ENCODE data around the gene SFMBT1. TPM values are rescaled to one million over a fixed set of nuclear protein-coding genes. Genes with fewer than 3 reads are reported as not detected.

SFMBT1 gene
- total and polyA plus RNA-seq, 4 donors, result 4.4 to 17.8 (median 10.4) TPM

DNA sequence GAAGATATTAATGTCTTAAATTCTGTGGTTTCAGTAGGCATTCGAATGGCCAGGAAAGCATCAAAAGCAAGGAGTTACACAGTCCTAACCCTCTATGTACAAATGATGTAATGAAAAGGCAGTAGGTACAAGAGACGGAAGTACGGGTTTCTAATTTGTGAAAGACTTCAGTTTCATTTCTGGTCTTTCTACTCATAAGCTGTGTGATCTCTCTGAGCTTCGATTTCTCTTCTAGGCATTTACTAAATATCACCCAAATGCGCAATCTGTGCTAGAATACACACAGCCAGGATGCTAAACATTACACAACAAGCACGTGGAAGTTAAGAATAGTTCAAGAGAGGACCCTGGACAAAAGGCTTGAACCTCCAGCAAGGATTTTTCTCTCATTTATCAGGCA lies 130.6 kb downstream of the SFMBT1 start (continued):
- TF ChIP-seq JUND (IDR thresholded peaks at IDR 0.05), result peak in 1 of 2 donors; percentile 17
- TF ChIP-seq FOXA1 (IDR thresholded peaks at IDR 0.05), result no peak

DNA sequence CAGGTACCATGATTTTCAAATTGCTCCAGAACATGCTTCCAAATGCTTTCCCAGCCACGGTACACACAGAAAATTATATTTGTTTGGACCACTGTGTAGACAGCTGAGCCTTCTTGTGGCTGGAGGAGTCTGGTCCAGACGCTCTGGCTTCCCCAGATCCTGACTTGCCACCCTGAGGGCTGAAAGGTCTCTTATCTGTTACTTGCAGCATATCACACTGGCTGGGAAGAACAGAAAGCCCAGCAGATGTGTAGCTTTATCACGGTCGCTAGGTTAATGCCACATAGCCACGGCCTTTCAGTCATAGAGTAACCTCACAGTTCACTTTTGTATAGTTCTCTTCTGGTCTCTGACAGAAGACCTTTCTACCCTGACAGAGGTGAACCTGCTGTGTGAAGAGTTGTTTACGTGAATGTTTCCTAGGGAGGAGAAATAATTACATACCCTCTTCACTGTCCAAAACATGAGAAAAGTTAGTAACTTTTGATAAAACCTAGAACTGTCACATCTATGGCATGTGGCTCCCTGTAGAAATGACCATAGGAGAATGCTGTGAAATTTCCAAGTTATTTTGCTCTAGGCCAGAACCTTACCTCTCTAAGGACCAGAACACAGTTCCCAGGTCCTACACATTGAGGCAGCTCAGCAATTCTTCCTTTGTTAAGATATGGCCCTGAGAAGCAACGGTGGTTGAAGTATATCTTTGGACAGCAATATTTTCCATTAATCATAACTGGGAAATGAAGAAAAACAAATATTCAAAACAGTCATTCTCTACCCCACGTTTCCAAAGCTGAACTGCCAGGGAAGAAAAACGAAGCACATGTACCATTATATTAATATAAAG lies 132.8 kb downstream of the SFMBT1 start:
- Histone ChIP-seq H3K27me3 (ENCODE audit: control insufficient read depth in 4 of 4, insufficient read depth in 4 of 4, low read length in 3 of 4) (no peaks in the 10 kb centered on the region), H3K9ac (ENCODE audit: low read depth in 1 of 2, low read length in 2 of 2) (no peak overlapping the region), H3K9me3 (ENCODE audit: control insufficient read depth in 4 of 4, low read length in 3 of 4) (no peaks in the 10 kb centered on the region), H3K4me1 (ENCODE audit: control insufficient read depth in 4 of 4, insufficient read depth in 4 of 4, low read length in 3 of 4) (peaks cover 0 to 9% (median 0%) of the 10 kb centered on the region in 4 donors), H3K36me3 (ENCODE audit: control insufficient read depth in 4 of 4, insufficient read depth in 3 of 4, low read depth in 1 of 4, low read length in 3 of 4) (peaks cover 4 to 18% (median 14%) of the 10 kb centered on the region in 4 donors), H3K4me3 (ENCODE audit: low read depth in 1 of 3, low read length in 3 of 3) (no peak overlapping the region), H3K27ac (ENCODE audit: low read depth in 1 of 2, low read length in 2 of 2) (no peak overlapping the region)
- 92% methylated on average over 9 of the region's 9 CpGs for WGBS
- peak; percentile 61 for DNase-seq (ENCODE audit: low spot score)
- TF ChIP-seq, protein P1, sequence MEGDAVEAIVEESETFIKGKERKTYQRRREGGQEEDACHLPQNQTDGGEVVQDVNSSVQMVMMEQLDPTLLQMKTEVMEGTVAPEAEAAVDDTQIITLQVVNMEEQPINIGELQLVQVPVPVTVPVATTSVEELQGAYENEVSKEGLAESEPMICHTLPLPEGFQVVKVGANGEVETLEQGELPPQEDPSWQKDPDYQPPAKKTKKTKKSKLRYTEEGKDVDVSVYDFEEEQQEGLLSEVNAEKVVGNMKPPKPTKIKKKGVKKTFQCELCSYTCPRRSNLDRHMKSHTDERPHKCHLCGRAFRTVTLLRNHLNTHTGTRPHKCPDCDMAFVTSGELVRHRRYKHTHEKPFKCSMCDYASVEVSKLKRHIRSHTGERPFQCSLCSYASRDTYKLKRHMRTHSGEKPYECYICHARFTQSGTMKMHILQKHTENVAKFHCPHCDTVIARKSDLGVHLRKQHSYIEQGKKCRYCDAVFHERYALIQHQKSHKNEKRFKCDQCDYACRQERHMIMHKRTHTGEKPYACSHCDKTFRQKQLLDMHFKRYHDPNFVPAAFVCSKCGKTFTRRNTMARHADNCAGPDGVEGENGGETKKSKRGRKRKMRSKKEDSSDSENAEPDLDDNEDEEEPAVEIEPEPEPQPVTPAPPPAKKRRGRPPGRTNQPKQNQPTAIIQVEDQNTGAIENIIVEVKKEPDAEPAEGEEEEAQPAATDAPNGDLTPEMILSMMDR (IDR thresholded peaks at IDR 0.05; ENCODE audit: low read depth, low read length, missing input control), result no peak
- no peak for TF ChIP-seq JUND (IDR thresholded peaks at IDR 0.05)
- no peak for TF ChIP-seq RAD21 (IDR thresholded peaks at IDR 0.05)
- TF ChIP-seq GABPA (IDR thresholded peaks at IDR 0.05 in 1 of 2, conservative IDR thresholded peaks at IDR 0.05 in 1 of 2), result no peak
- TF ChIP-seq EGR1 (IDR thresholded peaks at IDR 0.05; ENCODE audit: low read depth in 2 of 2), result no peak
- TF ChIP-seq, protein P2, sequence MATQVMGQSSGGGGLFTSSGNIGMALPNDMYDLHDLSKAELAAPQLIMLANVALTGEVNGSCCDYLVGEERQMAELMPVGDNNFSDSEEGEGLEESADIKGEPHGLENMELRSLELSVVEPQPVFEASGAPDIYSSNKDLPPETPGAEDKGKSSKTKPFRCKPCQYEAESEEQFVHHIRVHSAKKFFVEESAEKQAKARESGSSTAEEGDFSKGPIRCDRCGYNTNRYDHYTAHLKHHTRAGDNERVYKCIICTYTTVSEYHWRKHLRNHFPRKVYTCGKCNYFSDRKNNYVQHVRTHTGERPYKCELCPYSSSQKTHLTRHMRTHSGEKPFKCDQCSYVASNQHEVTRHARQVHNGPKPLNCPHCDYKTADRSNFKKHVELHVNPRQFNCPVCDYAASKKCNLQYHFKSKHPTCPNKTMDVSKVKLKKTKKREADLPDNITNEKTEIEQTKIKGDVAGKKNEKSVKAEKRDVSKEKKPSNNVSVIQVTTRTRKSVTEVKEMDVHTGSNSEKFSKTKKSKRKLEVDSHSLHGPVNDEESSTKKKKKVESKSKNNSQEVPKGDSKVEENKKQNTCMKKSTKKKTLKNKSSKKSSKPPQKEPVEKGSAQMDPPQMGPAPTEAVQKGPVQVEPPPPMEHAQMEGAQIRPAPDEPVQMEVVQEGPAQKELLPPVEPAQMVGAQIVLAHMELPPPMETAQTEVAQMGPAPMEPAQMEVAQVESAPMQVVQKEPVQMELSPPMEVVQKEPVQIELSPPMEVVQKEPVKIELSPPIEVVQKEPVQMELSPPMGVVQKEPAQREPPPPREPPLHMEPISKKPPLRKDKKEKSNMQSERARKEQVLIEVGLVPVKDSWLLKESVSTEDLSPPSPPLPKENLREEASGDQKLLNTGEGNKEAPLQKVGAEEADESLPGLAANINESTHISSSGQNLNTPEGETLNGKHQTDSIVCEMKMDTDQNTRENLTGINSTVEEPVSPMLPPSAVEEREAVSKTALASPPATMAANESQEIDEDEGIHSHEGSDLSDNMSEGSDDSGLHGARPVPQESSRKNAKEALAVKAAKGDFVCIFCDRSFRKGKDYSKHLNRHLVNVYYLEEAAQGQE (IDR thresholded peaks at IDR 0.05), result no peak
- no peak for TF ChIP-seq NR2F2 (IDR thresholded peaks at IDR 0.05)
- no peak for TF ChIP-seq SP1 (IDR thresholded peaks at IDR 0.05)
- no peak for TF ChIP-seq TAF1 (conservative IDR thresholded peaks at IDR 0.05)
- TF ChIP-seq, protein P3, sequence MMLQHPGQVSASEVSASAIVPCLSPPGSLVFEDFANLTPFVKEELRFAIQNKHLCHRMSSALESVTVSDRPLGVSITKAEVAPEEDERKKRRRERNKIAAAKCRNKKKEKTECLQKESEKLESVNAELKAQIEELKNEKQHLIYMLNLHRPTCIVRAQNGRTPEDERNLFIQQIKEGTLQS (IDR thresholded peaks at IDR 0.05), result no peak

DNA sequence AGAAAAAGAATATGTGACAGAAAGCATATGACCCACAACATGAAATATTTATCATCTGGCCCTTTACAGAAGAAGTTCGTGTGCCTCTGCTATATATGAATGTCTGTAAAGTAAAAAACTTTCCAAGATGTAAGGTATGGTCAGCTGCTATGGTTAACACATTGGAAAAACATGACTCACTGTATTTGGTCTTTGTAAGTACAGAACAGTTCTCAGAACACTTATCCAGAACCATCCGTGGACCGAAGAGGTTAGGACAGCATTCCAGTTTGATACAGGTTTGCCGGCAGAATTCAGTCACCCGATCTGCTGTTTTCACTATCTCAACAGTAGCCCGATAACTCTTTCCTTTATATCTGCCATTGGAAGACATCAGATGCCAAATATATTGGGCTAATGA lies 135.1 kb downstream of the SFMBT1 start:
- peaks cover 4 to 33% (median 20%) of the 10 kb centered on the region in 4 donors for H3K36me3 ChIP-seq (ENCODE audit: control insufficient read depth in 4 of 4, insufficient read depth in 3 of 4, low read depth in 1 of 4, low read length in 3 of 4)
- no peak overlapping the region for H3K4me3 ChIP-seq (ENCODE audit: low read depth in 1 of 3, low read length in 3 of 3)
- no peak overlapping the region for H3K27ac ChIP-seq (ENCODE audit: low read depth in 1 of 2, low read length in 2 of 2)
- WGBS, result 96% methylated on average over 6 of the region's 6 CpGs
- no peak overlapping the region for H3K9ac ChIP-seq (ENCODE audit: low read depth in 1 of 2, low read length in 2 of 2)
- no peaks in the 10 kb centered on the region for H3K27me3 ChIP-seq (ENCODE audit: control insufficient read depth in 4 of 4, insufficient read depth in 4 of 4, low read length in 3 of 4)
- H3K4me1 ChIP-seq (ENCODE audit: control insufficient read depth in 4 of 4, insufficient read depth in 4 of 4, low read length in 3 of 4), result peaks cover 0 to 9% (median 0%) of the 10 kb centered on the region in 4 donors
- H3K9me3 ChIP-seq (ENCODE audit: control insufficient read depth in 4 of 4, low read length in 3 of 4), result no peaks in the 10 kb centered on the region
- no peak for DNase-seq (ENCODE audit: low spot score)
- TF ChIP-seq FOXA1 (IDR thresholded peaks at IDR 0.05), result no peak
- no peak for TF ChIP-seq TAF1 (conservative IDR thresholded peaks at IDR 0.05)
- TF ChIP-seq, protein P4, sequence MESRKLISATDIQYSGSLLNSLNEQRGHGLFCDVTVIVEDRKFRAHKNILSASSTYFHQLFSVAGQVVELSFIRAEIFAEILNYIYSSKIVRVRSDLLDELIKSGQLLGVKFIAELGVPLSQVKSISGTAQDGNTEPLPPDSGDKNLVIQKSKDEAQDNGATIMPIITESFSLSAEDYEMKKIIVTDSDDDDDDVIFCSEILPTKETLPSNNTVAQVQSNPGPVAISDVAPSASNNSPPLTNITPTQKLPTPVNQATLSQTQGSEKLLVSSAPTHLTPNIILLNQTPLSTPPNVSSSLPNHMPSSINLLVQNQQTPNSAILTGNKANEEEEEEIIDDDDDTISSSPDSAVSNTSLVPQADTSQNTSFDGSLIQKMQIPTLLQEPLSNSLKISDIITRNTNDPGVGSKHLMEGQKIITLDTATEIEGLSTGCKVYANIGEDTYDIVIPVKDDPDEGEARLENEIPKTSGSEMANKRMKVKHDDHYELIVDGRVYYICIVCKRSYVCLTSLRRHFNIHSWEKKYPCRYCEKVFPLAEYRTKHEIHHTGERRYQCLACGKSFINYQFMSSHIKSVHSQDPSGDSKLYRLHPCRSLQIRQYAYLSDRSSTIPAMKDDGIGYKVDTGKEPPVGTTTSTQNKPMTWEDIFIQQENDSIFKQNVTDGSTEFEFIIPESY (IDR thresholded peaks at IDR 0.05), result no peak
- TF ChIP-seq, protein P2 (IDR thresholded peaks at IDR 0.05), result no peak
- TF ChIP-seq YY1 (IDR thresholded peaks at IDR 0.05), result no peak
- TF ChIP-seq NR2F2 (IDR thresholded peaks at IDR 0.05), result no peak
- TF ChIP-seq HNF4G (IDR thresholded peaks at IDR 0.05), result no peak
- no peak for TF ChIP-seq FOXA2 (IDR thresholded peaks at IDR 0.05)
- TF ChIP-seq, protein P1 (IDR thresholded peaks at IDR 0.05; ENCODE audit: low read depth, low read length, missing input control), result no peak

All from liver (tissue), 9 donors.